Gastroesophageal sphincter (tissue), 3 donors: ENCODE data around the gene SASS6.

Source experiments
- EP300 ChIP-seq: sonication (generic); formaldehyde crosslinking; IDR thresholded peaks from one replicate; pipeline ENCODE4 v1.6.1; 2017; ENCODE audit warnings: antibody characterized with exemption, mild to moderate bottlenecking
- POLR2A ChIP-seq, 2 donors: fragments of 450-650 bp; IDR thresholded peaks; one replicate each; pipeline ENCODE4 v1.6.1; 2017; ENCODE audit warnings: antibody characterized with exemption in 2 of 2, mild to moderate bottlenecking in 2 of 2, moderate library complexity in 1 of 2
- POLR2AphosphoS5 ChIP-seq: sonication (generic); formaldehyde crosslinking; IDR thresholded peaks from one replicate; pipeline ENCODE4 v1.6.1; 2017; ENCODE audit warnings: antibody characterized with exemption
- TF ChIP-seq, protein P1 (sequence below), 4 experiments: fragments of 200-600 bp in 2 of 4; fragments of 450-650 bp in 2 of 4; sonication (generic) in 1 of 4; IDR thresholded peaks; one replicate each; pipeline ENCODE4 v1.5.1; 2017 to 2019; ENCODE audit warnings: antibody characterized with exemption in 4 of 4, mild to moderate bottlenecking in 2 of 4, moderate library complexity in 2 of 4

DNA sequence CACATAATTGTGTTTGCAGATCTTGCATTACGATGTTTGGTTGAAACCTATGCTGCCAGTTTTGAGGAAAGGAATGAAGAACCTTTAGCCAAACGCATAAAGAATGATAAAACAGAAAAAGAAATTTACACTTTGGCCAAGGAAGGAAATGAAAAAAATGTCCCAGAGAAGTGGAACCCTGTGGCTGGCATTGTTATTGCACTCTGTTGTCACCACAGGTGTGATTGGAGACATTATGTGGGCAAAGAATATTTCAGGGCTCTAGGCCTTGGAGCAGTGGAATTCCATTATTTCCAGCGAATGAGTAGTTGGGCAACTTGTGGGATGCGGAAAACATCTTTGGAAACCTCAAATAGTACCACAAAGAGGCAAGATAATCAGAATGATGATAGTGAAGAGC is 15.1 kb upstream of the SASS6 start:
- TF ChIP-seq POLR2A (IDR thresholded peaks at IDR 0.05) (no peak), EP300 (no peak), POLR2AphosphoS5 (no peak)
- TF ChIP-seq, protein P1, sequence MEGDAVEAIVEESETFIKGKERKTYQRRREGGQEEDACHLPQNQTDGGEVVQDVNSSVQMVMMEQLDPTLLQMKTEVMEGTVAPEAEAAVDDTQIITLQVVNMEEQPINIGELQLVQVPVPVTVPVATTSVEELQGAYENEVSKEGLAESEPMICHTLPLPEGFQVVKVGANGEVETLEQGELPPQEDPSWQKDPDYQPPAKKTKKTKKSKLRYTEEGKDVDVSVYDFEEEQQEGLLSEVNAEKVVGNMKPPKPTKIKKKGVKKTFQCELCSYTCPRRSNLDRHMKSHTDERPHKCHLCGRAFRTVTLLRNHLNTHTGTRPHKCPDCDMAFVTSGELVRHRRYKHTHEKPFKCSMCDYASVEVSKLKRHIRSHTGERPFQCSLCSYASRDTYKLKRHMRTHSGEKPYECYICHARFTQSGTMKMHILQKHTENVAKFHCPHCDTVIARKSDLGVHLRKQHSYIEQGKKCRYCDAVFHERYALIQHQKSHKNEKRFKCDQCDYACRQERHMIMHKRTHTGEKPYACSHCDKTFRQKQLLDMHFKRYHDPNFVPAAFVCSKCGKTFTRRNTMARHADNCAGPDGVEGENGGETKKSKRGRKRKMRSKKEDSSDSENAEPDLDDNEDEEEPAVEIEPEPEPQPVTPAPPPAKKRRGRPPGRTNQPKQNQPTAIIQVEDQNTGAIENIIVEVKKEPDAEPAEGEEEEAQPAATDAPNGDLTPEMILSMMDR (IDR thresholded peaks at IDR 0.05) = no peak
